WTC11 (cell line): ENCODE results near the gene PGPEP1. TPM values are rescaled to one million over a fixed set of nuclear protein-coding genes. Genes with fewer than 3 reads are reported as not detected.

Source experiments
- ATAC-seq: fragments of 200-7000 bp; cut with Tn5 transposase; 2 replicates; pipeline ENCODE4 v1.10.0; 2021; ENCODE audit warnings: mild to moderate bottlenecking, moderate library complexity
- CTCF ChIA-PET: fragments of 300-600 bp; sonication (Branson Sonifier 250); formaldehyde crosslinking; loops from one replicate; lab custom pipeline; 2021; ENCODE audit warnings: antibody characterized with exemption; lab: Charles Lee
- POLR2A ChIA-PET: fragments of 350-600 bp; sonication (Branson Sonifier 250); formaldehyde crosslinking; loops from one replicate; lab custom pipeline; 2021; ENCODE audit warnings: antibody characterized with exemption; lab: Charles Lee
- DNase-seq: peaks from one replicate; pipeline ENCODE4 v3.0.0; 2021; ENCODE audit warnings: low spot score
- H3K27ac Mint-ChIP-seq: 2 replicates; pipeline ENCODE4 v1.8.0; 2021; ENCODE audit warnings: mixed read lengths
- H3K27me3 Mint-ChIP-seq: 2 replicates; pipeline ENCODE4 v1.8.0; 2021; ENCODE audit warnings: low read depth, mild to moderate bottlenecking, moderate library complexity, mixed read lengths
- H3K36me3 Mint-ChIP-seq: 2 replicates; pipeline ENCODE4 v1.8.0; 2021; ENCODE audit warnings: mixed read lengths
- H3K4me1 Mint-ChIP-seq: 2 replicates; pipeline ENCODE4 v1.8.0; 2022; ENCODE audit warnings: mixed read lengths
- H3K4me3 Mint-ChIP-seq: 2 replicates; pipeline ENCODE4 v1.8.0; 2021; ENCODE audit warnings: mild to moderate bottlenecking, moderate library complexity, mixed read lengths
- H3K9me3 Mint-ChIP-seq: 2 replicates; pipeline ENCODE4 v1.8.0; 2021; ENCODE audit warnings: mixed read lengths
- ESRRA ChIP-seq: sonication (generic); formaldehyde crosslinking; IDR thresholded peaks from 2 replicates; pipeline ENCODE4 v1.8.1; 2022; ENCODE audit warnings: mild to moderate bottlenecking, missing genetic modification reagents, borderline replicate concordance
- ETV6 ChIP-seq: sonication (generic); formaldehyde crosslinking; IDR thresholded peaks from 2 replicates; pipeline ENCODE4 v1.8.1; 2022; ENCODE audit warnings: mild to moderate bottlenecking, missing genetic modification reagents
- FOXJ3 ChIP-seq: sonication (generic); formaldehyde crosslinking; IDR thresholded peaks from 2 replicates; pipeline ENCODE4 v1.9.0; 2021; ENCODE audit warnings: missing genetic modification reagents, mild to moderate bottlenecking, borderline replicate concordance
- FOXP1 ChIP-seq: sonication (generic); formaldehyde crosslinking; IDR thresholded peaks from 2 replicates; pipeline ENCODE4 v1.8.0; 2022; ENCODE audit warnings: missing genetic modification reagents, mild to moderate bottlenecking, moderate library complexity, borderline replicate concordance
- GABPB1 ChIP-seq: sonication (generic); formaldehyde crosslinking; IDR thresholded peaks from 2 replicates; pipeline ENCODE4 v1.8.1; 2023; ENCODE audit warnings: mild to moderate bottlenecking, missing genetic modification reagents
- IRF2 ChIP-seq: sonication (generic); formaldehyde crosslinking; IDR thresholded peaks from 2 replicates; pipeline ENCODE4 v1.8.0; 2022; ENCODE audit warnings: low read depth, missing genetic modification reagents, borderline replicate concordance
- MXD4 ChIP-seq: fragments of 250-450 bp; sonication (Bioruptor Pico); IDR thresholded peaks from 2 replicates; pipeline ENCODE4 v1.8.0; 2021; ENCODE audit warnings: mild to moderate bottlenecking, moderate library complexity, borderline replicate concordance
- MYBL2 ChIP-seq: sonication (generic); formaldehyde crosslinking; IDR thresholded peaks from 2 replicates; pipeline ENCODE4 v1.8.1; 2023; ENCODE audit warnings: mild to moderate bottlenecking, moderate library complexity, missing genetic modification reagents
- RELA ChIP-seq: sonication (generic); formaldehyde crosslinking; IDR thresholded peaks from 2 replicates; pipeline ENCODE4 v1.8.1; 2022; ENCODE audit warnings: missing genetic modification reagents, mild to moderate bottlenecking, borderline replicate concordance
- ZBTB21 ChIP-seq: sonication (generic); formaldehyde crosslinking; IDR thresholded peaks from 2 replicates; pipeline ENCODE4 v1.8.1; 2023; ENCODE audit warnings: mild to moderate bottlenecking, missing genetic modification reagents, borderline replicate concordance
- ZNF138 ChIP-seq: sonication (generic); formaldehyde crosslinking; conservative IDR thresholded peaks from 2 replicates; pipeline ENCODE4 v1.8.1; 2022; ENCODE audit warnings: mild to moderate bottlenecking, moderate library complexity, missing genetic modification reagents
- ZNF263 ChIP-seq: sonication (generic); formaldehyde crosslinking; IDR thresholded peaks from 2 replicates; pipeline ENCODE4 v1.8.1; 2022; ENCODE audit warnings: low read depth, mild to moderate bottlenecking, moderate library complexity, missing genetic modification reagents
- ZNF416 ChIP-seq: fragments of 250-450 bp; sonication (Bioruptor Pico); IDR thresholded peaks from 2 replicates; pipeline ENCODE4 v1.9.0; 2021; ENCODE audit warnings: mild to moderate bottlenecking, inconsistent platforms
- ZNF671 ChIP-seq: fragments of 250-450 bp; sonication (Bioruptor Pico); IDR thresholded peaks from 2 replicates; pipeline ENCODE4 v1.8.0; 2021; ENCODE audit warnings: mild to moderate bottlenecking
- total RNA-seq: library from RNA; stranded (reverse); gene quantifications from 3 replicates; pipeline ENCODE4 v1.2.3, GENCODE V29; 2021
- TF ChIP-seq, protein P1 (sequence below): sonication (generic); formaldehyde crosslinking; IDR thresholded peaks from 2 replicates; pipeline ENCODE4 v1.8.0; 2023; ENCODE audit warnings: mild to moderate bottlenecking, missing genetic modification reagents
- TF ChIP-seq, protein P2 (sequence below): sonication (generic); formaldehyde crosslinking; IDR thresholded peaks from 2 replicates; pipeline ENCODE4 v1.8.0; 2022; ENCODE audit warnings: mild to moderate bottlenecking, missing genetic modification reagents
- TF ChIP-seq, protein P3 (sequence below): fragments of 200-600 bp; IDR thresholded peaks from 2 replicates; pipeline ENCODE4 v1.8.0; 2022; ENCODE audit warnings: antibody characterized with exemption
- TF ChIP-seq, protein P4 (sequence below): sonication (generic); formaldehyde crosslinking; IDR thresholded peaks from 2 replicates; pipeline ENCODE4 v1.8.1; 2023; ENCODE audit warnings: mild to moderate bottlenecking, missing genetic modification reagents, moderate library complexity
- TF ChIP-seq, protein P5 (sequence below): sonication (generic); formaldehyde crosslinking; IDR thresholded peaks from 2 replicates; pipeline ENCODE4 v1.8.1; 2023; ENCODE audit warnings: mild to moderate bottlenecking, missing genetic modification reagents
- TF ChIP-seq, protein P6 (sequence below): sonication (generic); formaldehyde crosslinking; IDR thresholded peaks from 2 replicates; pipeline ENCODE4 v1.8.1; 2023; ENCODE audit warnings: mild to moderate bottlenecking, moderate library complexity, missing genetic modification reagents
- TF ChIP-seq, protein P7 (sequence below): sonication (generic); formaldehyde crosslinking; IDR thresholded peaks from 2 replicates; pipeline ENCODE4 v1.8.1; 2022; ENCODE audit warnings: low read depth, mild to moderate bottlenecking, moderate library complexity, missing genetic modification reagents, borderline replicate concordance

The PGPEP1 gene
- total RNA-seq, 1 experiment from 2014 or later, result 68.1 TPM

DNA sequence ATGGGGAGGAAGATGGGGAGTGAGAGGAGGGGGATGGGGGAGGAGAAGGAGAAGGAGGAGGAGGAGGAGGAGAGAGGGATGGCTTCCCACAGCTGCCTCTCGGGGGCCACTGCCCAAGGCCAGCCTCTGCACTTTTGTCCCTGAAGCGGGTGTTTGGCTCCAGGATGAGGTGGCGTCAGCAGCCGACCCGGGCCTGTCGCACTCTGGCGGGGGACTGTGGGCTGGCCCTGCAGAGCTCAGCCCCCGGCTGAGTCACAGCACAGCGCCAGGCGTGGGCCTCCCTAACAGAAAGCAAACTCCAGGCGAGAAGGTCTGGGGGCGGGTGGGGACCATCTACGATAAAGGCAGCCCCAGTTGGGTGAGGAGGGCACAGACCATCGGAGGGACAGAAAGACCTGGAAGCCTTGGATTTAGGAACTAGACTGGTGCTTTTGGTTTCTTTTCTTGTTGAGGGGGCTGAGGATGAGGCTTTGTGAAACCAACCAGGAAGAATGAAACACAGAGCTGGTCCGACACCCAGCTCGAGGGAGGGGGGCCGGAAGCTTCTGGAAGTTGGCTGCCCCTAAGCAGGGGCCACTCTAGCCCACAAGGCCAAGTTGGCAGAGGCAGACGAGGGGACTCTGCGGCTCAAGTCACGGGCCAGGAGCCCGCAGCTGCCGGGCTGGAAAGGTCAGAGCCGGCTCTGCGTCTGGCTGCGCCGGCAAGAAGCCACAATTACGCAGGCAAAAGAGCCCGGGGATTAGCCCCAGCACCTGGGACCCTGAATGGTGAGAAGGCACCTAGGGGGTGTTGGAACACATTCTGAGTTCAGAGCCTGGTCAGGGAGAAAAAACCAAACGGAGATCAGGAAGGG, 35.7 kb upstream of the PGPEP1 start:
- peak; percentile 45 for DNase-seq
- Mint-ChIP-seq H3K9me3 (no peaks in the 10 kb centered on the region), H3K4me1 (peaks cover 39% of the 10 kb centered on the region), H3K27ac (peak overlapping the region; percentile 67), H3K4me3 (peak overlapping the region; percentile 59), H3K27me3 (no peaks in the 10 kb centered on the region), H3K36me3 (peaks cover 14% of the 10 kb centered on the region)
- ChIA-PET POLR2A (interaction anchor here (1.0 to 2.6 kb wide), 8 partner anchors 9 to 35 kb away, joined by 3 to 29 read pairs (median 4); partner anchors contain the start of genes JUND and LSM4), CTCF (interaction anchor here (0.7 to 5.4 kb wide), 16 partner anchors 12 to 120 kb away, joined by 3 to 82 read pairs (median 4); partner anchors contain the start of genes GDF15, JUND, LSM4 and MPV17L2)
- ATAC-seq, result peak; percentile 46
- TF ChIP-seq ZNF263, result peak; percentile 97
- 0 out of 2 replicates have a peak, but pooled peaks have one; percentile 41 for TF ChIP-seq MYBL2 (CRISPR knock-in tag)
- 0 out of 2 replicates have a peak, but pooled peaks have one; percentile 28 for TF ChIP-seq FOXP1
- TF ChIP-seq, protein P1, sequence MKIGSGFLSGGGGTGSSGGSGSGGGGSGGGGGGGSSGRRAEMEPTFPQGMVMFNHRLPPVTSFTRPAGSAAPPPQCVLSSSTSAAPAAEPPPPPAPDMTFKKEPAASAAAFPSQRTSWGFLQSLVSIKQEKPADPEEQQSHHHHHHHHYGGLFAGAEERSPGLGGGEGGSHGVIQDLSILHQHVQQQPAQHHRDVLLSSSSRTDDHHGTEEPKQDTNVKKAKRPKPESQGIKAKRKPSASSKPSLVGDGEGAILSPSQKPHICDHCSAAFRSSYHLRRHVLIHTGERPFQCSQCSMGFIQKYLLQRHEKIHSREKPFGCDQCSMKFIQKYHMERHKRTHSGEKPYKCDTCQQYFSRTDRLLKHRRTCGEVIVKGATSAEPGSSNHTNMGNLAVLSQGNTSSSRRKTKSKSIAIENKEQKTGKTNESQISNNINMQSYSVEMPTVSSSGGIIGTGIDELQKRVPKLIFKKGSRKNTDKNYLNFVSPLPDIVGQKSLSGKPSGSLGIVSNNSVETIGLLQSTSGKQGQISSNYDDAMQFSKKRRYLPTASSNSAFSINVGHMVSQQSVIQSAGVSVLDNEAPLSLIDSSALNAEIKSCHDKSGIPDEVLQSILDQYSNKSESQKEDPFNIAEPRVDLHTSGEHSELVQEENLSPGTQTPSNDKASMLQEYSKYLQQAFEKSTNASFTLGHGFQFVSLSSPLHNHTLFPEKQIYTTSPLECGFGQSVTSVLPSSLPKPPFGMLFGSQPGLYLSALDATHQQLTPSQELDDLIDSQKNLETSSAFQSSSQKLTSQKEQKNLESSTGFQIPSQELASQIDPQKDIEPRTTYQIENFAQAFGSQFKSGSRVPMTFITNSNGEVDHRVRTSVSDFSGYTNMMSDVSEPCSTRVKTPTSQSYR (CRISPR knock-in tag), result 0 out of 2 replicates have a peak, but pooled peaks have one; percentile 50
- TF ChIP-seq ZNF138 (CRISPR knock-in tag), result no peak
- TF ChIP-seq ZBTB21 (CRISPR knock-in tag), result no peak
- peak; percentile 63; the same call in 1 of the 2 replicates for TF ChIP-seq ETV6 (CRISPR knock-in tag)
- TF ChIP-seq, protein P2, sequence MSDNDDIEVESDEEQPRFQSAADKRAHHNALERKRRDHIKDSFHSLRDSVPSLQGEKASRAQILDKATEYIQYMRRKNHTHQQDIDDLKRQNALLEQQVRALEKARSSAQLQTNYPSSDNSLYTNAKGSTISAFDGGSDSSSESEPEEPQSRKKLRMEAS (CRISPR knock-in tag), result peak; percentile 25; the same call in 1 of the 2 replicates
- TF ChIP-seq IRF2 (CRISPR knock-in tag), result no peak
- TF ChIP-seq MXD4, result no peak
- peak; percentile 60 for TF ChIP-seq GABPB1 (CRISPR knock-in tag)

DNA sequence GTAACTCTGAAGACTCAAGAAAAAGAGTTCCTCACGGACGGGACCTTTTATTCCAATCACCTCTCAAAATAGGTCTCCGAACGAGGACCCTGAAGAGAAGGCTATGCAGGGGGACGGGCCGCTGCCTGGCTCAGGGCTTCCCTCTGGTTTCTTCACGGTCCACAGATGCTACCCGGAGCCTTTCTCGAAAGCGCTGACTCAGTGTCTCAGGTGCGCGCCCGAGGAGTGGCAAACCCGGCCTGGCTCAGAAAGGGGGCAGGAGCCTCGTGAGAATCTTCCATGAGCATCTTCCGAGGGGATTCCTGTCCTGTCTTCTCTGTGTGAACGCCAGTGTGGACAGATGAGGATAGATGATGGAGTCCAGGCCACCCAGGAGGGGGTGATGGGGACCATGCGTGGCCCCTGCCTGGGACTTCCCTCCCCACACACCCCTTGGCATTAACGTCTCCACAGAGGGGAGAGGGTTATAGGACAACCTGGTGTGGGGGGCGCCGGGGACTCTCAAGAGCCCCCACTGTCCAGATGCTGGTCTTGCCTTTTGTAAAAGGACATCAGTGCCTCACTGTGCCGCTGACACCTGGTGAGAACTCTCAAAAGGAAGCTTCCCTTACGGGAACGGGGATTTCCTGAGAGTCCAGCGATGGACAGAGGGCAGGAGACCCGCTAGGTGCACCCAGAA, 34.0 kb upstream of the PGPEP1 start:
- Mint-ChIP-seq H3K9me3 (no peaks in the 10 kb centered on the region), H3K4me1 (peaks cover 39% of the 10 kb centered on the region), H3K4me3 (no peak overlapping the region), H3K27me3 (no peaks in the 10 kb centered on the region), H3K36me3 (peaks cover 18% of the 10 kb centered on the region), H3K27ac (peak overlapping the region; percentile 87)
- CTCF ChIA-PET, result interaction anchor here (0.6 to 5.4 kb wide), 6 partner anchors 16 to 125 kb away, joined by 3 to 82 read pairs (median 7); partner anchors contain the start of genes IQCN and LSM4
- ATAC-seq (no peak), DNase-seq (no peak)
- POLR2A ChIA-PET, result no interaction called here
- TF ChIP-seq, protein P3, sequence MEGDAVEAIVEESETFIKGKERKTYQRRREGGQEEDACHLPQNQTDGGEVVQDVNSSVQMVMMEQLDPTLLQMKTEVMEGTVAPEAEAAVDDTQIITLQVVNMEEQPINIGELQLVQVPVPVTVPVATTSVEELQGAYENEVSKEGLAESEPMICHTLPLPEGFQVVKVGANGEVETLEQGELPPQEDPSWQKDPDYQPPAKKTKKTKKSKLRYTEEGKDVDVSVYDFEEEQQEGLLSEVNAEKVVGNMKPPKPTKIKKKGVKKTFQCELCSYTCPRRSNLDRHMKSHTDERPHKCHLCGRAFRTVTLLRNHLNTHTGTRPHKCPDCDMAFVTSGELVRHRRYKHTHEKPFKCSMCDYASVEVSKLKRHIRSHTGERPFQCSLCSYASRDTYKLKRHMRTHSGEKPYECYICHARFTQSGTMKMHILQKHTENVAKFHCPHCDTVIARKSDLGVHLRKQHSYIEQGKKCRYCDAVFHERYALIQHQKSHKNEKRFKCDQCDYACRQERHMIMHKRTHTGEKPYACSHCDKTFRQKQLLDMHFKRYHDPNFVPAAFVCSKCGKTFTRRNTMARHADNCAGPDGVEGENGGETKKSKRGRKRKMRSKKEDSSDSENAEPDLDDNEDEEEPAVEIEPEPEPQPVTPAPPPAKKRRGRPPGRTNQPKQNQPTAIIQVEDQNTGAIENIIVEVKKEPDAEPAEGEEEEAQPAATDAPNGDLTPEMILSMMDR, result no peak
- no peak for TF ChIP-seq ZNF416 (CRISPR knock-in tag)
- TF ChIP-seq, protein P4, sequence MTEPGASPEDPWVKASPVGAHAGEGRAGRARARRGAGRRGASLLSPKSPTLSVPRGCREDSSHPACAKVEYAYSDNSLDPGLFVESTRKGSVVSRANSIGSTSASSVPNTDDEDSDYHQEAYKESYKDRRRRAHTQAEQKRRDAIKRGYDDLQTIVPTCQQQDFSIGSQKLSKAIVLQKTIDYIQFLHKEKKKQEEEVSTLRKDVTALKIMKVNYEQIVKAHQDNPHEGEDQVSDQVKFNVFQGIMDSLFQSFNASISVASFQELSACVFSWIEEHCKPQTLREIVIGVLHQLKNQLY (CRISPR knock-in tag), result no peak
- TF ChIP-seq, protein P5, sequence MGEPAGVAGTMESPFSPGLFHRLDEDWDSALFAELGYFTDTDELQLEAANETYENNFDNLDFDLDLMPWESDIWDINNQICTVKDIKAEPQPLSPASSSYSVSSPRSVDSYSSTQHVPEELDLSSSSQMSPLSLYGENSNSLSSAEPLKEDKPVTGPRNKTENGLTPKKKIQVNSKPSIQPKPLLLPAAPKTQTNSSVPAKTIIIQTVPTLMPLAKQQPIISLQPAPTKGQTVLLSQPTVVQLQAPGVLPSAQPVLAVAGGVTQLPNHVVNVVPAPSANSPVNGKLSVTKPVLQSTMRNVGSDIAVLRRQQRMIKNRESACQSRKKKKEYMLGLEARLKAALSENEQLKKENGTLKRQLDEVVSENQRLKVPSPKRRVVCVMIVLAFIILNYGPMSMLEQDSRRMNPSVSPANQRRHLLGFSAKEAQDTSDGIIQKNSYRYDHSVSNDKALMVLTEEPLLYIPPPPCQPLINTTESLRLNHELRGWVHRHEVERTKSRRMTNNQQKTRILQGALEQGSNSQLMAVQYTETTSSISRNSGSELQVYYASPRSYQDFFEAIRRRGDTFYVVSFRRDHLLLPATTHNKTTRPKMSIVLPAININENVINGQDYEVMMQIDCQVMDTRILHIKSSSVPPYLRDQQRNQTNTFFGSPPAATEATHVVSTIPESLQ (CRISPR knock-in tag), result no peak
- no peak for TF ChIP-seq ZNF671 (CRISPR knock-in tag)
- TF ChIP-seq, protein P6, sequence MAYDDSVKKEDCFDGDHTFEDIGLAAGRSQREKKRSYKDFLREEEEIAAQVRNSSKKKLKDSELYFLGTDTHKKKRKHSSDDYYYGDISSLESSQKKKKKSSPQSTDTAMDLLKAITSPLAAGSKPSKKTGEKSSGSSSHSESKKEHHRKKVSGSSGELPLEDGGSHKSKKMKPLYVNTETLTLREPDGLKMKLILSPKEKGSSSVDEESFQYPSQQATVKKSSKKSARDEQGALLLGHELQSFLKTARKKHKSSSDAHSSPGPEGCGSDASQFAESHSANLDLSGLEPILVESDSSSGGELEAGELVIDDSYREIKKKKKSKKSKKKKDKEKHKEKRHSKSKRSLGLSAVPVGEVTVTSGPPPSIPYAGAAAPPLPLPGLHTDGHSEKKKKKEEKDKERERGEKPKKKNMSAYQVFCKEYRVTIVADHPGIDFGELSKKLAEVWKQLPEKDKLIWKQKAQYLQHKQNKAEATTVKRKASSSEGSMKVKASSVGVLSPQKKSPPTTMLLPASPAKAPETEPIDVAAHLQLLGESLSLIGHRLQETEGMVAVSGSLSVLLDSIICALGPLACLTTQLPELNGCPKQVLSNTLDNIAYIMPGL (CRISPR knock-in tag), result no peak
- TF ChIP-seq, protein P7, sequence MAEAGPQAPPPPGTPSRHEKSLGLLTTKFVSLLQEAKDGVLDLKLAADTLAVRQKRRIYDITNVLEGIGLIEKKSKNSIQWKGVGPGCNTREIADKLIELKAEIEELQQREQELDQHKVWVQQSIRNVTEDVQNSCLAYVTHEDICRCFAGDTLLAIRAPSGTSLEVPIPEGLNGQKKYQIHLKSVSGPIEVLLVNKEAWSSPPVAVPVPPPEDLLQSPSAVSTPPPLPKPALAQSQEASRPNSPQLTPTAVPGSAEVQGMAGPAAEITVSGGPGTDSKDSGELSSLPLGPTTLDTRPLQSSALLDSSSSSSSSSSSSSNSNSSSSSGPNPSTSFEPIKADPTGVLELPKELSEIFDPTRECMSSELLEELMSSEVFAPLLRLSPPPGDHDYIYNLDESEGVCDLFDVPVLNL (CRISPR knock-in tag), result no peak
- TF ChIP-seq ESRRA (CRISPR knock-in tag), result no peak
- TF ChIP-seq ZNF263, result no peak
- no peak for TF ChIP-seq FOXJ3 (CRISPR knock-in tag)
- no peak for TF ChIP-seq RELA (CRISPR knock-in tag)
- TF ChIP-seq MXD4, result no peak
